A673 (cell line): ENCODE measurements around the gene SCN2A. TPM values are rescaled to one million over a fixed set of nuclear protein-coding genes. Genes with fewer than 3 reads are reported as not detected.

Experiments used
- BruUV-seq: library from RNA; stranded (reverse); fragments of 400-500 nt; replicated peaks from 2 replicates; lab custom pipeline; 2021; lab: Mats Ljungman, UMichigan
- CTCF ChIA-PET: fragments of 300-600 bp; sonication (Branson Sonifier 250); formaldehyde crosslinking; loops from one replicate; lab custom pipeline; 2022; ENCODE audit warnings: antibody characterized with exemption; lab: Charles Lee
- POLR2A ChIA-PET: fragments of 300-600 bp; sonication (Branson Sonifier 250); formaldehyde crosslinking; loops from one replicate; lab custom pipeline; 2022; ENCODE audit warnings: antibody characterized with exemption; ENCODE audit not compliant: low non-redundant PET; lab: Charles Lee
- DNase-seq: peaks from one replicate; pipeline ENCODE4 v3.0.0-alpha.2; 2015; ENCODE audit warnings: low spot score
- H3K27ac ChIP-seq: fragments of 200-600 bp; sonication (generic); 2 replicates; pipeline ENCODE4 v1.5.1; 2016; ENCODE audit warnings: mixed run types, low read depth, mild to moderate bottlenecking, mixed read lengths, antibody characterized with exemption, low read length; ENCODE audit not compliant: poor library complexity, severe bottlenecking
- H3K27me3 ChIP-seq: fragments of 200-600 bp; sonication (generic); replicated peaks from 2 replicates; pipeline ENCODE4 v1.6.1; 2017; ENCODE audit warnings: mixed run types, low read depth, mild to moderate bottlenecking, mixed read lengths, antibody characterized with exemption, low read length; ENCODE audit not compliant: insufficient read depth, poor library complexity
- H3K36me3 ChIP-seq: fragments of 200-600 bp; sonication (generic); 2 replicates; pipeline ENCODE4 v1.6.1; 2016; ENCODE audit warnings: mixed run types, mild to moderate bottlenecking, mixed read lengths, antibody characterized with exemption, low read length; ENCODE audit not compliant: insufficient read depth, poor library complexity, severe bottlenecking
- H3K4me1 ChIP-seq: fragments of 200-600 bp; sonication (generic); 2 replicates; pipeline ENCODE4 v1.6.1; 2017; ENCODE audit warnings: mixed run types, mild to moderate bottlenecking, mixed read lengths, antibody characterized with exemption, low read length; ENCODE audit not compliant: insufficient read depth, poor library complexity, severe bottlenecking
- H3K4me3 ChIP-seq: fragments of 200-600 bp; sonication (generic); 2 replicates; pipeline ENCODE4 v1.5.1; 2016; ENCODE audit warnings: low read depth, mixed run types, mild to moderate bottlenecking, mixed read lengths, low read length; ENCODE audit not compliant: poor library complexity, severe bottlenecking
- H3K9me3 ChIP-seq: fragments of 200-600 bp; sonication (generic); 2 replicates; pipeline ENCODE4 v1.6.1; 2016; ENCODE audit warnings: mixed run types, low read depth, mild to moderate bottlenecking, mixed read lengths, antibody characterized with exemption, low read length; ENCODE audit not compliant: poor library complexity, severe bottlenecking
- CTCF ChIP-seq: fragments of 300-800, 200-600 bp; sonication (generic); conservative IDR thresholded peaks from 2 replicates; pipeline ENCODE4 v1.5.1; 2017; ENCODE audit warnings: low read depth, mild to moderate bottlenecking, antibody characterized with exemption, low read length, moderate library complexity, mixed read lengths
- EZH2 ChIP-seq: fragments of 200-600 bp; sonication (generic); IDR thresholded peaks from 2 replicates; pipeline ENCODE4 v1.6.1; 2017; ENCODE audit warnings: borderline replicate concordance, low read depth, mild to moderate bottlenecking, mixed read lengths, antibody characterized with exemption, low read length; ENCODE audit not compliant: poor library complexity, severe bottlenecking
- intact Hi-C: fragments of 100-400 bp; cut with micrococcal nuclease; formaldehyde crosslinking; loops from one replicate; pipeline ENCODE4 v1.10.0; 2022; ENCODE audit not compliant: unreplicated experiment
- total RNA-seq: library from RNA; stranded (reverse); gene quantifications from 2 replicates; pipeline ENCODE4 v1.2.3, GENCODE V29; 2021

SCN2A gene
- total RNA-seq, 1 experiment from 2014 or later = 0.73 TPM

- H3K27me3 ChIP-seq = no peaks in the 10 kb centered on the region
- intact Hi-C loops = loop anchor here (5.0 to 10.0 kb wide), 2 partner anchors 44 to 717 kb away; partner anchors contain the start of gene SCN1A
- ChIA-PET POLR2A (interaction anchor here (0.6 kb wide), 1 partner anchor 130 kb away, joined by 3 read pairs; no protein-coding TSS in a partner anchor), CTCF (interaction anchor here (1.0 kb wide), 1 partner anchor 466 kb away, joined by 3 read pairs; no protein-coding TSS in a partner anchor)
- DNase-seq = peak; percentile 81
- H3K27ac ChIP-seq = peak overlapping the region; percentile 29
- no TSS peak for BruUV-seq
- H3K4me3 ChIP-seq = no peak overlapping the region
- H3K4me1 ChIP-seq = peaks cover 63% of the 10 kb centered on the region
- H3K36me3 ChIP-seq = no peaks in the 10 kb centered on the region
- TF ChIP-seq CTCF (no peak), EZH2 (no peak)
- no peaks in the 10 kb centered on the region for H3K9me3 ChIP-seq
Measured at GRCh38 chr2:165408186-165408585, 169.0 kb downstream of the SCN2A start.

DNA sequence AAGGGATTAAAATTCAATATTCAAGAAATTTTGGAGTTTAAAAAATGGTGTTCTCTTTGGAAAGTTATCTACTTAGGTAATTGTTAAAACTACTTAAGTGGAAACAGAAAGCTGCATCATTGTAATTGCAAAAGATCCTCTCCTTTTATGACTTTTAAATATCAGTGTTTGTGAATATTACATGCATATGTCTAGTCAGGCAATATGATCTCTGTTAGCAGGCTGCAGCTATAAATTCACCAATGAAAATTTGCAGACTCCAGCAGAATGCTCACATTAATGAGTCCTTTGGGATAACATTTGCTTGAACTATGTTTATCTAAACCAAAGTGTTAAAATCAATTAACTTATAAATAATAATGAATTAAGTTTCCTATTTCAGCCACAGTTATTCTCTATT, 171.1 kb downstream of the SCN2A start:
- ChIA-PET CTCF (no interaction called here), POLR2A (no interaction called here)
- TF ChIP-seq EZH2 (no peak), CTCF (no peak)
- Histone ChIP-seq H3K9me3 (no peaks in the 10 kb centered on the region), H3K27me3 (no peaks in the 10 kb centered on the region), H3K36me3 (no peaks in the 10 kb centered on the region), H3K4me1 (peaks cover 43% of the 10 kb centered on the region), H3K27ac (no peak overlapping the region), H3K4me3 (no peak overlapping the region)
- no peak for DNase-seq
- intact Hi-C loops = no loop called here
- BruUV-seq = no TSS peak

DNA sequence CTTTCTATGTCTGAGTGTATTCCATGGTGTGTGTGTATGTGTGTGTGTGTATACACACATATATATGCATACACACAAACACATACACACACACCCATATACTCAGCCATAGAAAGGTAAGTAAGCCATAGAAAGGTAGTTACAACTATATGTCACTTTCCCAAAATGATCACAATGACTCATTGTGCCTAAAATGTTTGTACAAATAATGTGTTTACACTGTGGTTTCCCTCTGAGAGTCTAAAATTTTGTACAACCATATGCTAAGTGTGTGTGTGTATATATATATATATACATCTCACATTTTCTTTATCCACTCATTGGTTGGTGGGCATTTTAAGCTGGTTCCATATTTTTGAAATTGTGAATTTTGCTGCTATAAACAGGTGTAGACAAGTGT, 175.0 kb downstream of the SCN2A start:
- H3K36me3 ChIP-seq = no peaks in the 10 kb centered on the region
- no peaks in the 10 kb centered on the region for H3K9me3 ChIP-seq
- no peak overlapping the region for H3K4me3 ChIP-seq
- no peak for DNase-seq
- intact Hi-C loops = no loop called here
- H3K27me3 ChIP-seq = no peaks in the 10 kb centered on the region
- POLR2A ChIA-PET = no interaction called here
- TF ChIP-seq EZH2 = no peak
- no peak for TF ChIP-seq CTCF
- no TSS peak for BruUV-seq
- no peak overlapping the region for H3K27ac ChIP-seq
- peaks cover 8% of the 10 kb centered on the region for H3K4me1 ChIP-seq
- CTCF ChIA-PET = no interaction called here
